ENCODE data around the gene TAAR6. TPM values are rescaled to one million over a fixed set of nuclear protein-coding genes. Genes with fewer than 3 reads are reported as not detected.

TAAR6 gene, protein sequence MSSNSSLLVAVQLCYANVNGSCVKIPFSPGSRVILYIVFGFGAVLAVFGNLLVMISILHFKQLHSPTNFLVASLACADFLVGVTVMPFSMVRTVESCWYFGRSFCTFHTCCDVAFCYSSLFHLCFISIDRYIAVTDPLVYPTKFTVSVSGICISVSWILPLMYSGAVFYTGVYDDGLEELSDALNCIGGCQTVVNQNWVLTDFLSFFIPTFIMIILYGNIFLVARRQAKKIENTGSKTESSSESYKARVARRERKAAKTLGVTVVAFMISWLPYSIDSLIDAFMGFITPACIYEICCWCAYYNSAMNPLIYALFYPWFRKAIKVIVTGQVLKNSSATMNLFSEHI
- not detected in 2 replicates for total RNA-seq (2021)
- not detected for Bru-seq, nascent RNA
- not detected for BruChase-seq, experiment 1, labeled RNA remaining after a 2-hour chase
- not detected for BruChase-seq, experiment 2, labeled RNA remaining after a 6-hour chase
- long read RNA-seq: 0 reads

DNA sequence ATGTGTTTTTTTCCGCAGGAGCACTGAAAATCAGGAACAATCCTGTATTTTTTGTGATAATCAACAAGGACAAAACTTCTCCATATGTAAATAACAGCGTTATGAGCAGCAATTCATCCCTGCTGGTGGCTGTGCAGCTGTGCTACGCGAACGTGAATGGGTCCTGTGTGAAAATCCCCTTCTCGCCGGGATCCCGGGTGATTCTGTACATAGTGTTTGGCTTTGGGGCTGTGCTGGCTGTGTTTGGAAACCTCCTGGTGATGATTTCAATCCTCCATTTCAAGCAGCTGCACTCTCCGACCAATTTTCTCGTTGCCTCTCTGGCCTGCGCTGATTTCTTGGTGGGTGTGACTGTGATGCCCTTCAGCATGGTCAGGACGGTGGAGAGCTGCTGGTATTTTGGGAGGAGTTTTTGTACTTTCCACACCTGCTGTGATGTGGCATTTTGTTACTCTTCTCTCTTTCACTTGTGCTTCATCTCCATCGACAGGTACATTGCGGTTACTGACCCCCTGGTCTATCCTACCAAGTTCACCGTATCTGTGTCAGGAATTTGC, at the start of gene TAAR6:
Gene TAAR6 (plus strand): TSS at position 102 of the 557 bp plus-strand sequence. CDS start 0 bp downstream, at position 102.
- Histone ChIP-seq H3K27ac (ENCODE audit: low read depth, low read length, poor library complexity, severe bottlenecking) (no peak within 1 kb of the TSS), H3K36me3 (ENCODE audit: insufficient read depth, low read length, poor library complexity, severe bottlenecking) (no peaks in the 10 kb centered on the region), H3K4me1 (ENCODE audit: insufficient read depth, low read length, poor library complexity, severe bottlenecking) (no peaks in the 10 kb centered on the region), H3K27me3 (replicated peaks; ENCODE audit: insufficient read depth, low read depth, low read length, poor library complexity) (peaks cover 88% of the 10 kb centered on the region), H3K9me3 (ENCODE audit: low read depth, low read length, poor library complexity, severe bottlenecking) (no peaks in the 10 kb centered on the region), H3K4me3 (ENCODE audit: low read depth, low read length, poor library complexity, severe bottlenecking) (no peak within 1 kb of the TSS)
- DNase-seq (ENCODE audit: low spot score): no peak
- intact Hi-C loops (cut with micrococcal nuclease; ENCODE audit: unreplicated experiment): no loop called here
- ChIA-PET POLR2A (ENCODE audit: low non-redundant PET) (no interaction called here), CTCF (no interaction called here)
- TF ChIP-seq EZH2 (IDR thresholded peaks at IDR 0.05; ENCODE audit: borderline replicate concordance, low read depth, low read length, poor library complexity, severe bottlenecking): no peak
- TF ChIP-seq, protein P1, sequence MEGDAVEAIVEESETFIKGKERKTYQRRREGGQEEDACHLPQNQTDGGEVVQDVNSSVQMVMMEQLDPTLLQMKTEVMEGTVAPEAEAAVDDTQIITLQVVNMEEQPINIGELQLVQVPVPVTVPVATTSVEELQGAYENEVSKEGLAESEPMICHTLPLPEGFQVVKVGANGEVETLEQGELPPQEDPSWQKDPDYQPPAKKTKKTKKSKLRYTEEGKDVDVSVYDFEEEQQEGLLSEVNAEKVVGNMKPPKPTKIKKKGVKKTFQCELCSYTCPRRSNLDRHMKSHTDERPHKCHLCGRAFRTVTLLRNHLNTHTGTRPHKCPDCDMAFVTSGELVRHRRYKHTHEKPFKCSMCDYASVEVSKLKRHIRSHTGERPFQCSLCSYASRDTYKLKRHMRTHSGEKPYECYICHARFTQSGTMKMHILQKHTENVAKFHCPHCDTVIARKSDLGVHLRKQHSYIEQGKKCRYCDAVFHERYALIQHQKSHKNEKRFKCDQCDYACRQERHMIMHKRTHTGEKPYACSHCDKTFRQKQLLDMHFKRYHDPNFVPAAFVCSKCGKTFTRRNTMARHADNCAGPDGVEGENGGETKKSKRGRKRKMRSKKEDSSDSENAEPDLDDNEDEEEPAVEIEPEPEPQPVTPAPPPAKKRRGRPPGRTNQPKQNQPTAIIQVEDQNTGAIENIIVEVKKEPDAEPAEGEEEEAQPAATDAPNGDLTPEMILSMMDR (conservative IDR thresholded peaks at IDR 0.05; ENCODE audit: low read depth, low read length): no peak
- no TSS peak for BruUV-seq (replicated peaks)

DNA sequence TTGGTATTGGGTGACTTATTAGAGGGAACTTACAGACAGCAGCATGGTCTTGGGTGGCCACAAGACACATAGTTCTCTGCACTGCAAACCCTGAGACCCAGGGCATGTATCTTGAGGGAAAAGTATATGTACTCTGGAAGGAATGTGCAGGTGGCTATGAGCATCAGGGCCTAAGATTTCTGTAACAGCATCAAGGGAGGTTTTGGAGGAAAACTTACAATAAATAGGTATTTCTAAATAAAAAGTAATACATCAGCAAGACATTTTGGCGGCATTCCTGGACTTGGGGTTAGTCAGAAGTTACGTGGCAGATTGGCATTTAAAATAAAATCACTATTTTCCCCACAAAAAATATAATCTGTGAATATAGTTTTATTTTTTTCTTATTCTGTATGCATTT, 49.2 kb upstream of the TAAR6 start:
- Histone ChIP-seq H3K4me3 (ENCODE audit: low read depth, low read length, poor library complexity, severe bottlenecking) (no peak overlapping the region), H3K36me3 (ENCODE audit: insufficient read depth, low read length, poor library complexity, severe bottlenecking) (no peaks in the 10 kb centered on the region), H3K4me1 (ENCODE audit: insufficient read depth, low read length, poor library complexity, severe bottlenecking) (no peaks in the 10 kb centered on the region), H3K27ac (ENCODE audit: low read depth, low read length, poor library complexity, severe bottlenecking) (no peak overlapping the region), H3K9me3 (ENCODE audit: low read depth, low read length, poor library complexity, severe bottlenecking) (no peaks in the 10 kb centered on the region), H3K27me3 (replicated peaks; ENCODE audit: insufficient read depth, low read depth, low read length, poor library complexity) (peaks cover 37% of the 10 kb centered on the region)
- TF ChIP-seq EZH2 (IDR thresholded peaks at IDR 0.05; ENCODE audit: borderline replicate concordance, low read depth, low read length, poor library complexity, severe bottlenecking): no peak
- TF ChIP-seq, protein P1 (conservative IDR thresholded peaks at IDR 0.05; ENCODE audit: low read depth, low read length): no peak
- DNase-seq (ENCODE audit: low spot score): no peak
- ChIA-PET CTCF (no interaction called here), POLR2A (ENCODE audit: low non-redundant PET) (no interaction called here)
- no TSS peak for BruUV-seq (replicated peaks)
- intact Hi-C loops (cut with micrococcal nuclease; ENCODE audit: unreplicated experiment): loop anchor here (10.0 kb wide), 1 partner anchor 274 kb away; the partner anchor contains the start of gene SLC18B1

DNA sequence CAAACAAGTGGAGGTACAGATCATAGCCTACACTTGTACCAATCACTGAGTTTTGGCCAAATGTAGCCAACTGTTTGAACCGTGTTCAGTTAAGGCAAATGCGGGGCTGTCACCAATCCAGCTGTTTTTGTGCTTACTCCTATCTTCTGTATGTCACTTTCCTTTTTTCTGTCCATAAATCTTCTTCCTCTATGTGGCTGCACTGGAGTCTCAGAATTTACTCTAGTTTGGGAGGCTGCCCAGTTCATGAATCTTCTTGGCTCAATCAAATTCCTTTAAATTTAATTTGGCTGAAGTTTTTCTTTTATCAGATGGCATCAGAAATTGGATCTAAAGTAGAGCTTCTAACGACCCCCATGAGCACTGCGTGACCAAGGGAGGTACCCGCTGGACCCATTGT, 45.5 kb upstream of the TAAR6 start:
- POLR2A ChIA-PET (ENCODE audit: low non-redundant PET): no interaction called here
- intact Hi-C loops (cut with micrococcal nuclease; ENCODE audit: unreplicated experiment): loop anchor here (10.0 kb wide), 1 partner anchor 270 kb away; the partner anchor contains the start of gene SLC18B1

More for the DNA sequence above, 45.5 kb upstream of the TAAR6 start:
- CTCF ChIA-PET: no interaction called here
- TF ChIP-seq, protein P1 (conservative IDR thresholded peaks at IDR 0.05; ENCODE audit: low read depth, low read length): no peak
- TF ChIP-seq EZH2 (IDR thresholded peaks at IDR 0.05; ENCODE audit: borderline replicate concordance, low read depth, low read length, poor library complexity, severe bottlenecking): no peak
- H3K4me3 ChIP-seq (ENCODE audit: low read depth, low read length, poor library complexity, severe bottlenecking): no peak overlapping the region
- H3K27me3 ChIP-seq (replicated peaks; ENCODE audit: insufficient read depth, low read depth, low read length, poor library complexity): peaks cover 14% of the 10 kb centered on the region
- H3K36me3 ChIP-seq (ENCODE audit: insufficient read depth, low read length, poor library complexity, severe bottlenecking): no peaks in the 10 kb centered on the region
- no peak for DNase-seq (ENCODE audit: low spot score)
- no peak overlapping the region for H3K27ac ChIP-seq (ENCODE audit: low read depth, low read length, poor library complexity, severe bottlenecking)
- no TSS peak for BruUV-seq (replicated peaks)
- no peaks in the 10 kb centered on the region for H3K9me3 ChIP-seq (ENCODE audit: low read depth, low read length, poor library complexity, severe bottlenecking)
- no peaks in the 10 kb centered on the region for H3K4me1 ChIP-seq (ENCODE audit: insufficient read depth, low read length, poor library complexity, severe bottlenecking)

Data from A673 (cell line).